HG03457 (cell line): Measurements from ENCODE around the gene ICAM5.
"Not testable (repeated sequence)": the region's sequence is repeated elsewhere in the genome, so short reads cannot be mapped to it uniquely, and the experiment has no call there.

Experiments
- ATAC-seq: cut with Tn5 transposase; IDR thresholded peaks from one replicate; pipeline ENCODE4 v1.9.1; 2021; ENCODE audit warnings: moderate number of reproducible peaks; ENCODE audit not compliant: unreplicated experiment

The ICAM5 gene

DNA sequence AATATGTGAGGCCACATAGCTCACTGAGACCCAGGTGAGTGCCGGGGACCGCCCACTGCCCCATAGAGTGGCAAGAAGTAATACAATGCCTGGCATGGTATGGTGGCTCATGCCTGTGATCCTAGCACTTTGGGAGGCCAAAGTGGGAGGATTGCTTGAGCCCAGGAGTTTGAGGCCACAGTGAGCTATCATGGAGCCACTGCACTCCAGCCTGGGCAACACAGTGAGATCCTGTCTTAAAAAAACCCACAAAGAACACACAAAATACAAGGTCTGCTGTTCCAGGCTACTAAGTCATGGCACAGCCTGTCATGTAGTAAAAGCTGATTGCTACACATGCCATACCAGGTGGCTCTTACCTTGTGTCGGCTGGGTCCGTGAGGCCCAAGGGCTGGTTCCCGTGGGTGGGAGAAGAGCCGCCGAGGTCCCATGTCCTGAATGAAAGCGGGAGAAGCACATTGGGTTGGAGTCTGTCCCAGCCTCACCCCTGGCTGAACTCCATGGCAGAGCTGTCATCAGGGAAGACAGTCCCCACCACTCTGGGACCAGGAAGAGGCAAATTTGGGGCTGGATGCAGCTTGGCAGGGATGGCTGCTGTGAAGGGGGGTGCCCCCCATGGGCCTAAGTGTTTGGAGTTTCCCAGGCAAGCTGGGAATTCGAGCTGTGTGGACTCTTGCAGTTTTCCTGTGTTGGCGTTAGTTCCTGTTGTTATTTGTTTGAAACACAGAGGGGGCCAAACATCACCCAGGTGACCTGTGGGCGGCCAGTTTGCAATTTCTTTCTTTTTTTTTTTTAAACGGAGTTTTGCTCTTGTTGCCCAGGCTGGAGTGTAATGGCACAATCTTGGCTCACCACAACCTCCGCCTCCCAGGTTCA, 29.3 kb downstream of the ICAM5 start:
- ATAC-seq: no peak

DNA sequence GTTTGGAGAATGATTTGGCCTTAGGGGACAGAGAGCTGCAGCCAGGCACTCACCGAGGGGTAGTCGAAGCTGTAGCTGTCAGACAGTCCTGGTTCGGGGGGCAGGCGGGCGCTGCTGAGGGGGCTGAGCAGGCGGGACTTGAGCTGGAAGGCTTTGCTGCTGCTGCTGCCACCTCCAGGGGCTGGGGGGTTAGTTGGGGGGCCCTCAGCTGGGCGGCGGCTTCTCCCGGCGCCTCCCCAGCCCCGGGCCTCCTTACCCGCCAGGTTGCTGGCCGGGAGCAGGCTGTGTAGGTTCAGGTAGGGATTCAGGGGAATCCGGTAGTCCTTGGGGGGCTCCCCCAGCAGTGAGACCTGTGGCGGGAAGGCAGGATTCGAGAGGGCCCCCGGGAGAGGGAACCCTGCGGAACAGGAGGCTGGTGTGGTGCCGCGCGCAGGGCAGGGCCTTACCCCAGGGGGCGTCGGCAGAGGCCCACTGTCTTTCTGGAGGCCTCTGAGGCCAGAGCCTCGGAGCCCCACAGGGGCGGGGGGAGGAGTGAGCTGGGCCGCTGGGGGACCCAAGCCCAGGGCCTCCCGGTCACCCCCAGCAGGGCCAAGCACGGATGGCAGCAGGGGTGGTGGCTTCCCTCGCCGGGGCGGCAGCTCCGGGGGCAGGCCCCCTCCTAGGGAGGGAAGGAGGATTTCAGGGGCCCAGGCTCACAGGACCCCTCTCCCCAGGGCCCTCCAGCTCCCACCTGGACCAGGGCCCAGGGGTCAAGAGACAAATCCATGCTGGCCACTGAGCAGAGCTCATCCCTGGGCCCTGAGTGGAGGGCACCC, 31.1 kb downstream of the ICAM5 start:
- ATAC-seq: no peak

DNA sequence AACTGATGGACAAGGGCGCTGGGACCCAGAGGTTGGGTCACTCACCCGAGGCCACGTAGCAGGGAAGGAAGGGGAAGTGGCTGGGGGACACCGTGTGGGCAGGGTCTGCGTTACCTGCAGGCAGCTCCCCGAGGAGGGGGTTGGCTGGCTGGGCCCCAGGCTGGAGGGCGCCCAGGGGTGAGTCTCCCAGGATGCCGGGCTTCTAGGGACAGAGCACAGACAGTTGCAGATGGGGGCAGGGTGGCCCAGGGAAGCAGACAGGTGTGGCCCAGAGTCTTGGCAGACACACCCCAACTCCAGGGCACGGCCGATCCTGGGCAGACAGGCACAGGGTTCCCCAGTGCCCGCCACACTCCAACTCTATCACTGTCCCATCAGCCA, 31.7 kb downstream of the ICAM5 start:
- ATAC-seq: no peak

DNA sequence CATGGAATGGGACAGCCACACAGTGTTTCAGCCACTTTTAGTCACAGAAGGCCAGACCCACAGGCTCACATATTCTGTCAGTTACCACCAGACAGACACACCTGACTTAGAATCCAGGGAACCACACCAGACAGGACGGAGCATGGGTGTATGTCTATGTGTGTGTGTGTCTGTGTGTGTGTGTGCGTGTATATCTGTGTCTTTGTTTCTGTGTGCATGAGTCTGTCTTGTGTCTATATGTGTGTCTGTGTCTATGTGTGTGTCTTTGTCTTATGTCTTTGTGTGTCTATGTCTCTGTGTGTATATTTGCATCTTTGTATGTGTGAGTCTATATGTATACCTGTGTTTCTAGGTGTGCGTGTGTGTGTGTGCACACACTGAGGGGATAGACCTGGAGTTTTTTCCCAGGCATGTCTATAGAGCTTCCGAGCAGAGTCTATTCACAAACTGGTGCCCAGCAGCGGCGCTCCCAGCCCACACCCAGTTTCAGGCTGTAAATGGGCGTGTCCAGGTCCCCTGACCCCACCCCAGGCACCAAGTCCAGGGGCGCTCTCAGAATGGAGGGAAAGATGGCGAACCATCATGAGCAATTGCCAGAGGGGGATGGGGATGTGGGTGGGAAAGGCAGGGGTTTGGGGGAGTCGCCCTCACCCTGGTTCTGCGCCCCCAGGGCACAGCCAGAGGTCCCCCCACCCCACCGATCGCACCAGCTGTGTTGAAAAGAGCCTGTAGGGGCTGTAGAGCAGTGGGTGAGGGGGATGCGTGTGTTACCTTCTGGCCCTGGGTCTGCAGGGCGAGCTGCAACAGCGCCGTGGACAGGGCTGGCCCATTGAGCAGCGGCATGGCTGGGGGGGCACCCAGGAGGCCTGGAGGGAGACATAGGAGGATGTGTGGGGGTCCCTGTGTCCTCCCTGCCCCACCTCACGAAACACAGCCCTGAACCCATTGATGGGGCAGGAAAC, 32.4 kb downstream of the ICAM5 start:
- no peak for ATAC-seq

DNA sequence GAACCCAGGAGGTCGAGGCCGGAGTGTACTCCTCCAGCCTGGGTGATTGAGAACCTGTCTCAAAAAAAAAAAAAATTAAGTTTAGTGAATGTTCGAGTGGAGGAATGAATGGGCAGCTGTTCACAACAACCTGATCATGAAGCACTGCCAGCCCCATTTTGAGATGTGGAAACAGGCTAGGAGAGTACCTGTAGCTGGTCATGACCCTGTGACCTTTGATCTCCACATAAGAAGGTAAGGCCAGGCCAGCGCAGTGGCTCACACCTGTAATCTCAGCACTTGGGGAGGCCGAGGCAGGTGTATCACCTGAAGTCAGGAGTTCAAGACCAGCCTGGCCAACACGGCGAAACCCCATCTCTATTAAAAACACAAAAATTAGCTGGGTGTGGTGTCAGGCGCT, 36.0 kb downstream of the ICAM5 start:
- no peak for ATAC-seq

DNA sequence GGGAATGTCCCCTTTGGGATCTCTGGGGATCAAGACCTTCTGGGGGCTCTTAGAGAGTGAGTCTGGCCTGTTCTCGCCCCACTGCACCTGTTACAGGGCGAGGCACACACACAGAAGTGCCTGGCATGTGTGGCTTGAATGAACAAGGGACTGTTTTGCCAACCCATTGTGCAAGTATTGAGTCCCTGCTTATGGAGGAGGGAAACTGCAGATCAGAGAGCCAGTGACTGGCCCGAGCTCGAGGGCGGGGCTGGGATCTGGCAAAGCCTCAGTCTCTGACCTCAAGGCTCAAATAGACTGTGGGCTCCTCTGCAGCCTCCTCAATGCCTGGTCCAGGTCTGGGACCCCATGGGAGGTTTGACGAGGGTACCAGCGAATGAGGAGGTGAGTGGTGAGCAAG, 38.0 kb downstream of the ICAM5 start:
- ATAC-seq: no peak

DNA sequence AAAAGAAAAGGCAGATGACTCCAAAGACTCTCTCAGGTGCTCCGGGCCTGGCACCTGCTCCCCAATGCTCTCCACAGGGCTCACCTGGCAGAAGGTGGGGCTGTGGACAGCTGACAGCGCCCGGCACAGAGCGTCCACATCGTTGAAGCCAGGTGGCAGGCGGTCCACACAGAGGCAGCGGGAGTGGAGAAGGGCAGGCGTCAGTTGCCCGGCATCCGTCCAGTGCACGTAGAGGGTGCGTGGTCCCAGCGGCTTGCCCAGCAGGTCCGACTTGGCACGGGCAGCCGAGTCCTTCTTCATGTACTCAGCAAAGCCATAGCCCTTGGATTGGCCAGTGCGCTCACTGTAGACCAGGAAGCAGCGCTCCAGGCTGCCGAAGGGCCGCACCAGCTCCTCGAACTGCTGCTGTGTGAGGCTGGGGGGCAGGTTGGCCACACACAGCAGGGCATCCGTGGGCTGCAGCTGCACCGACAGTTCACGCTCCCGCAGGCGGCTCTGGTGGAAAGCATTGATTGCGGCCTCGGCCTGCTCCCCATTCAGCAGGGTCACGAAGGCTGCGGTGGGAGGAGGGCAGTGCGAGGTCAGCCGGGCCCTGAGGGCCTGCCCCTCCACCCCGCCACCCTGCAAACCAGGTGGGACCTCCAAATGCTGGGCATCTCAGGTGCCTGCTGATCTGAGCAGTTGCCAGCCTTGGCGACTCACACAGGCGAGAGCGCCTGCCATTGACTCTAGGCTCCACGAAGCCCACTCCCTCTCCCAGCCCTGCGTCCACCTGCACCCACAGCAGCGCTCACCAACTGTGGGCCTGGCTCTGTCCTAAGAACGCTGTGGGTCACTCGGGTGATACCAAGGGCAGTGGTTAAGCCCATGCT, 39.0 kb downstream of the ICAM5 start:
- ATAC-seq: no peak

DNA sequence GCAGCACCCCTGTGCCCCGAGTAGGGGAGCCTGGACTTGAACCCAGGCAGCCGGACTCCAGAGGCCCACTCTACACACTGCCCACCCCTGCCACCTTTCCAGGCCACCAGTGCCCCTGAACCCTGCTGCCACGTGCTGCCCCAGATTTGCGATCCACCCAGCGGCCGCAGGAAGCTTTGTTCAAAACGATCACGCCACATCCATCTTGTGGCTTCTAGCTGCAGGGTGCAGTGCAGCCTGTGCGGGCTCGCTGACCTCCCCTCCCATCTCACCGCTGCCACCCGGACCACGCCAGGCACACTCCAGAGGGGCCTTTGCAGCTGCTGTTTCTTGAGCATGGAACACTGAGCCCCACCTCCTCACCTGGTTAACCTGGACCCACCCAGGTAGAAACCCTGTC, 39.8 kb downstream of the ICAM5 start:
- no peak for ATAC-seq

DNA sequence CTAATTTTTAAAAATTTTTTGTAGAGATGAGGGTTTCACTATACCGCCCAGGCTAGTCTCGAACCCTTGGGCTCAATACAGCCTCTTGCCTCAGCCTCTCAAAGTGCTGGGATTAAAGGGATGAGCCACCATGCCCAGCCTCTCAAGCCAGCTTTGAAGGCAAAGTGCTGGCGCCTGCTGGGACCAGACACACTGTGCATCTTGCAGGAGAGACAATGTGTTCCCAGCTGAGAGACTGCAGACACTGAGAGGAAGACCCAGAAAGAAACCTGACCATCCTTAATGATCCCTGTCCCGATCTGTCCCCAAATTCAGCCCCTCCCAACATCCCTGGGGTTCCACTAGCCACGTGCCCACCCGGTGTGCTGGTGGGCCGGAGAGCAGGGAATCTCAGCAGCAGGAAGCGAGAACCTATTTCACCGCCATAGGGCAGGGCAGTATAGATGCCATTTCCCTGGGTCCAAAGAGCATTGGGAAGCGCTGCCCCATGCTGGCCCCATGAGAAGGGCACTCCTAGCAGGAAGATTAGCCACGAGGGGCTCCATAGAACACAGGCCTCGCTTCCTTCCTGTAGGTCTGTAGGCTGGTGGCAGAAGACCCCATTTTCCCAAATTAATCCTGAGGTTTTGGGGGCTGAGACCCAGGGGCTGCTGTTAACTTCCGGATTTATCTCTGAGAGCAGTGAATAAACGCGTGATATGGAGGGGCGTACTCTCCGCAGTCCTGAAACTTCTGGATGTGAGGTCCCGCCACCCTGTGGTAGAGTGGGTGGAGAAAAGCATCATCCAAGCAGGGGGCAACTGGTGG, 42.6 kb downstream of the ICAM5 start:
- ATAC-seq: no peak

DNA sequence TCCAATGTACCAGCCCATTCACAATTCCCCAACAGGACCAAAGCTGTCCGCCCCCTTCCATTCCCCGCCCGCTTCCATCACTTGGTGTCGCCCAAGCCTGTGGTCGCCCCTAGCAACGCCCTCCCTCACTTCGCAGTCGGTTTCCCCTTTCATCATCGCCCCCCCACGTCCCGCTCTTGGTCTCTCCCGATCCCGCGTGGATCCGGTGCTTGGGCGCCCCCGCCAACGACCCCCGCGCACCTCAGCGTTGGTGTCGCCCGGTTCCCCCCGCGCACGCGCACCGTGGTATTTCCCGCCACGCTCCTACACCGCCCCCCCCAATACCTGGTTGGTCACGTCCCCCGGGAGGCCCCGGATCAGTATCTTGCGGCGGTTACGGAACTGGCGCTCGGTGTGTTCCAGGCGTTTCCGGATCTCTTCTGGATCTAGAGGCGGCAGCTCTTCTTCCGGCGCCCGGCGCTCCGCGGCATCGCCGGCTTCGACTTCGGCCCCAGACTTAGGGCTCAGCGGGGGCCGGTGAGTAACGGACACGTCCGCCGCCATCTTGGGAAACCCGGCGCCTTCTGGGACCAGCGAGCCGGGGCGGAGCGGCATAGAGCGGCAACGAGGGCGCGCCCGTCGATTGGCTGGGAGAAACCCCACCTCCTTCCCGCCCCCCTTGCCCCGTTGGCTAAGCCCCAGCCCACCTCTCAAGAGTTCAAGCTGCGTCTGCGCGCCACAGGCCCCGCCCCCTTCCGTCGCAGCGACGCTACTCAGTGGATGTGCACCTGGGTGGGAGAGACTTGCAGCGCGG, 43.4 kb downstream of the ICAM5 start, which contains the start of gene RAVER1:
TSS of gene RAVER1 (minus strand) at position 565 of the 793 bp plus-strand sequence. CDS start at position 543, 22 bp downstream.
- peak; percentile 61 for ATAC-seq

DNA sequence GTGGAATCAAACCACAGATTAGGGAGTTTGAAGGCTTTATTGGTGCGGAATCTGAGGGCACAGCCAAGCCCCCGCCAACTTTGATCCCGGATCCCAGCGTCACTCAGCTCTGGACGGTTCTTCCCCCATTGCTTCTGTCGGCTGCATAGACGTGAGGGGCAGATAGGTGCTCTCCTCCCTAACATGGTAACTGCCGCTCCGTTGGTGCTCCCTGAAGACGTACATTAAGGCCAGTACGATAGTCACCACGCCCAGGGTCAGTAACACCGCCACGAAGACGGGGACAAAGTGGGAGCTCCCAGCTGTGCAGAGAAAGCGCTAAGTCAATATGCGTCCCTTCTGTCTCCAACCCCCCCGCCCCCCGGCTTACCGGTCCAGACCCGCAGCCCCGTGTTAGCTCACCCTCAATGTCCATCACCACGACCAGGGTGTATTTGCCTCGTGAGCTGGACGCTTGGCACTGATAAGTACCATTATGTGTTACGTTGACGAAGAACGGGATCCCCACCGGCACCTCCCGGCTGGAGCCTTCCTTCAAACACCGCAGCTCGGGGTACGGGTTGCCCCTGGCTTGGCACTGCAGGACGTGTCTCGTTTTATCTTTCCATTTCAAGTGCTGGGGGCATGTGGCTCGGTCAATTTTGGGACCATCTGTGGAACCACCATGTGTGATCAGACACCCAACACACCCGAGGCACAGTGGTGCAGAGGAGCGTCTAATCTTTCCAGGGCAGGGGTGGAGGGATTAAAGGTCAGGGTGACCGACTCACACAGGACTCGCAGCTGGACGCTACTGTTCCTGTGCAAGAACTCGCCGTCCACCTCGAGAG, 44.2 kb downstream of the ICAM5 start:
- ATAC-seq: no peak

DNA sequence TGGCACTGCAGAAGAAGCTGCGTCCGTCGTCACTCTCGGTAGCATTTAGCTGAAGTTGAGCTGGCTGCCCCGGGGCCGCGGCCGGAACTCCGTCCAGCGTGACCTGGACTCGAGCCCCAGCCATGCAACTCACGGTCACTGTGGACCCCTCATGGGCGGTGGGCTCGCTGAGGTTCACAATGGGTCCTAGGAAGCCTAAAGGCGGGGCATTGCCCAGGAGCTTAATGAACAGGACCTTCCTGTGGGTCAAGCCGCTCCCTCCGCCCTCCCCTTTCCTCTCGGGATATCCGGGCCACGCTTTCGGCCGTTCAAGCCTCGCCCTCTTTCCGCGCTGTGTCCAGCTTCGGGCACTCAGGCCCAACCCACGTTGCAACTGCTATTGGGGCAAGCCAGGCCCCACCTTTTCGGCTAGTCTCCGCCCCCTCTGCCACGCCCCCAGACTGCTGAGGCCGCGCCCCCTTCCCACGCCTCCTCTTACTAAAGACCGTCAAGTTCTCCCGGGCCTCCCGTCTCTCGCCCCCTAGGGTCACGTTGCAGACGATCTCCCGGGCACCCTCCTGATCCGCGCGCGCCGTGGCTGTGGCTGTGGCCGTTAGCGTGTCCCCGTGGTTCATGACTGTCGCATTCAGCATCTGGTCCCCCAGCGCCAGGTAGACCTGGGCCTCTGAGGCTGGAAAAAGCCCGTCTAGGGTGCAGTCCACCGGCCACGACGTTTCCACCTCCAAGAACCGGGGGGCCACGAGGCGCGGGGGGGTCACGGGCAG, 45.0 kb downstream of the ICAM5 start:
- ATAC-seq: no peak

DNA sequence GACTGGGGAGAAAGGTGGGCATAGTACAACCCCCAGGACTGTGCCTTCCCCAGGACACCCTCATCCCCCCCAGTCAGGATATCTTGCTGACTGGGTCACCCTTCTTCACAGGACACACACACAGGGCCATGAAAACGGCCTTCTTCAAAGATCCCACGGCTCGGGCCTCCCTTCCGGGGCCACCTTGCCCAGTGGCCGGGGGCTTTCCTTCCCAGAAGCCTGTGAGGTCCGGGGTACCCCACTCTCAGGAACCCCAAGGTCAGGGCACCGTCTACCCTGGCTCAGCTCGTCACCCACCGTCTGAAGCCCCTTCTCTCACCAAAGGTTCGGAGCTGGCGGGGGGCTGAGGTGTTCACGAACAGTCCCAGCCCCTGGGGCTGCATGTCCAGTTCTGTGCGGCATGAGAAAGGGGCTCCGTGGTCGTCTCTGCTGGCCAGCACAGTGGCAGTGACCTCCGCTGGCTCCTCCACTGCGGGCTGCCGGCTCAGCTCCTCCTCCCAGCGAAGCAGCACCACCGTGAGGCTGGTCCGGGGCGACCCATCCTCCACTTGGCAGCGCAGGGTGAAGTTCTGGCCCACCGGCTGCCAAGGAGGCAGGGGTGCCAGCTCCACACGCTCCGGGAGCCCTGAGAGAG, 45.7 kb downstream of the ICAM5 start:
- ATAC-seq: no peak

DNA sequence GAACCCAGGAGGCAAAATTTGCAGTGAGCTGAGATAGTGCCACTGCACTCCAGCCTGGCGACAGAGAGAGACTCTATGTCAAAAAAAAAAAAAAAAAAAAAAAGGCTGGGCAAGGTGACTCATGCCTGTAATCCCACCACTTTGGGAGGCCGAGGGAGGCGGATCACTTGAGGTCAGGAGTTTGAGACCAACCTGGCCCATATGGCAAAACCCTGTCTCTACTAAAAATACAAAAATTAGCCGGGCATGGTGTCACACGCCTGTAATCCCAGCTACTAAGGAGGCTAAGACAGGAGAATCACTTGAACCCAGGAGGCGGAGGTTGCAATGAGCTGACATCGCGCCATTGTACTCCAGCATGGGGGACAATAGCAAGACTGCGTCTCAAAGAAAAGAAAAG, 47.0 kb downstream of the ICAM5 start:
- not testable (repeated sequence) for ATAC-seq

DNA sequence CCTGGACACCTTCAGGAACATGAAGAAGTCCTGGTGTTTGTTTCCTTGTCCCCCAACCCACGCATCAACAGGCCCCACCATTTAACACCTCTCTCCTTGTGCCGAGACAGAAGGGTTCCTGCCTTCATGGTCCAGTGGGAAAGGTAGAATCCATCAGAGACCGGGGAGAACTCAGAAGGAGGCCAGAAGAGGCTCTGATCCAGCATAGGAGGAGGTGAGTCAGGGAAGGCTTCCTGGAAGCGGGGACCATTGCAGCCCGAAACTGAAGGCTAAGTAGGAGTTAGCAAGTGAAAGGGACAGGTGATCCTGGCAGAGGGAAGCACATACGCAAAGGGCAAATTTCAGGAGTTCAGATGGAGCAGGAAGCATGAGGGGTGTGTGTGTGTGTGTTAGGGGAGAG, 49.2 kb downstream of the ICAM5 start:
- no peak for ATAC-seq

DNA sequence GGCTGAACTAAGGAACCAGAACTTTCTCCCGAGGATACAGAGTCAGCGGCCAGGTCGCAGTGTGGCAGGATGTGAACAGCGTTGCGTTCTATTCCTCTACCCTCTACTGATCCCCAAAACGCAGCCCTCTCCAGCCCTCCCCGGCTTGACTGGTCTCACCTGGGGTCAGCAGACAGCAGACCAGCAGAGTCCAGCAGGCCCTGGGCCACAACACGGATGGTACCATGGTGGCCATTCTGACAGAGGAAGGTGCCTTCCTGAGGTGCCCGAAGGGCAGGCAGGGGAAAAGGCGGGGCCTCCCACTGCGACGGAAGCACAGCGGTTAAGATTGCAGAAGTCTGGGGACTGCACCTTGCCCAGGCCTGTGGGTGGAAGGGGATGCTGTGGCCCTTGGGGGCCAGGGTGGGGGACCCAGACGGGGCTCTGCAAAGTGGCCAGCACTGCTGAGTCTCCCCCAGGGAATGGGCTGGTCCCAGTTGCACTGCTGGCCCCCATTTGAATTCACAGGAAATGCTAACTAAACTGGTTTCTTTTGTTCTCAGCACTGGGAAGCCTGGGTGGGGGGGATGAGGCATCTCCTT, 49.7 kb downstream of the ICAM5 start, which contains the start of gene ICAM3:
TSS of gene ICAM3 (minus strand) at position 245 of the 581 bp plus-strand sequence. CDS start at position 235, 10 bp downstream.
- ATAC-seq: no peak
